GM12865 (cell line): Measurements from ENCODE around the gene DDIT4.
A peak's percentile ranks its signal among the peaks of the same experiment; 100 is the strongest.
"Not testable (repeated sequence)": the region's sequence is repeated elsewhere in the genome, so short reads cannot be mapped to it uniquely, and the experiment has no call there.

Experiments
- DNase-seq: peaks from one replicate; pipeline ENCODE4 v3.0.0; 2010; ENCODE audit warnings: low read depth
- H3K4me3 ChIP-seq: 2 replicates; pipeline ENCODE4 v1.5.1; 2011; ENCODE audit warnings: mild to moderate bottlenecking, low read depth, low read length, control low read depth
- TF ChIP-seq, protein P1 (sequence below): IDR thresholded peaks from 2 replicates; pipeline ENCODE4 v1.5.1; 2011; ENCODE audit warnings: low read length, control low read depth, low read depth, inconsistent platforms; ENCODE audit not compliant: insufficient read depth; ENCODE audit errors: missing control alignments

Gene DDIT4

DNA sequence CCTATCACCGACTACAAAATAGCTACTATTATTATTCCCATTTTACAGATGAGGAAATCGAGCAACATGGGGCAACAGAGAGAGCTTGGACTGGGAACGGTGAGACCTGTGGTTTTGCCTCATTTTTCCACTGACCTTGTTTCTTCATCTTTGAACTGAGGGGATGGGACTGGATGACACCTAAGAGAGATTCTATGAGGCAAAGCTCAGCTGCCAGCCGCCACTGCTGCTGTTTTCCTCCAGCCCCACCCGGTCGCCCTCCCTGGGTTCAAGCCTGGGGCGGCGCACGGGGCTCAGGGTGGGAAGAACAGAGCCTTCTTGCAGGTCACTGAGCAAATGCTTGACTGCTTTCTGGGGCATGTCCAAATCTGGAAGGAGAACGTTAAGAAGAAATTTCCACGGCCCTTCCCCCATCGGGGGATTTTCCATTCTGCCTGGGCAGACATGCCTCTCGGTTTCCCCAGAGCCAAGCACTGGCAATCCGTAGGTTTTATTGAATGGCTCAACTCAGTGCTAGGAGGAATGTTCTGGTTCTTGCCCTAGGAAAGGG is 12.3 kb downstream of the DDIT4 start:
- TF ChIP-seq, protein P1, sequence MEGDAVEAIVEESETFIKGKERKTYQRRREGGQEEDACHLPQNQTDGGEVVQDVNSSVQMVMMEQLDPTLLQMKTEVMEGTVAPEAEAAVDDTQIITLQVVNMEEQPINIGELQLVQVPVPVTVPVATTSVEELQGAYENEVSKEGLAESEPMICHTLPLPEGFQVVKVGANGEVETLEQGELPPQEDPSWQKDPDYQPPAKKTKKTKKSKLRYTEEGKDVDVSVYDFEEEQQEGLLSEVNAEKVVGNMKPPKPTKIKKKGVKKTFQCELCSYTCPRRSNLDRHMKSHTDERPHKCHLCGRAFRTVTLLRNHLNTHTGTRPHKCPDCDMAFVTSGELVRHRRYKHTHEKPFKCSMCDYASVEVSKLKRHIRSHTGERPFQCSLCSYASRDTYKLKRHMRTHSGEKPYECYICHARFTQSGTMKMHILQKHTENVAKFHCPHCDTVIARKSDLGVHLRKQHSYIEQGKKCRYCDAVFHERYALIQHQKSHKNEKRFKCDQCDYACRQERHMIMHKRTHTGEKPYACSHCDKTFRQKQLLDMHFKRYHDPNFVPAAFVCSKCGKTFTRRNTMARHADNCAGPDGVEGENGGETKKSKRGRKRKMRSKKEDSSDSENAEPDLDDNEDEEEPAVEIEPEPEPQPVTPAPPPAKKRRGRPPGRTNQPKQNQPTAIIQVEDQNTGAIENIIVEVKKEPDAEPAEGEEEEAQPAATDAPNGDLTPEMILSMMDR = no peak
- H3K4me3 ChIP-seq = peak overlapping the region; percentile 6; the same call in 1 of the 2 replicates
- peak; percentile 69 for DNase-seq

DNA sequence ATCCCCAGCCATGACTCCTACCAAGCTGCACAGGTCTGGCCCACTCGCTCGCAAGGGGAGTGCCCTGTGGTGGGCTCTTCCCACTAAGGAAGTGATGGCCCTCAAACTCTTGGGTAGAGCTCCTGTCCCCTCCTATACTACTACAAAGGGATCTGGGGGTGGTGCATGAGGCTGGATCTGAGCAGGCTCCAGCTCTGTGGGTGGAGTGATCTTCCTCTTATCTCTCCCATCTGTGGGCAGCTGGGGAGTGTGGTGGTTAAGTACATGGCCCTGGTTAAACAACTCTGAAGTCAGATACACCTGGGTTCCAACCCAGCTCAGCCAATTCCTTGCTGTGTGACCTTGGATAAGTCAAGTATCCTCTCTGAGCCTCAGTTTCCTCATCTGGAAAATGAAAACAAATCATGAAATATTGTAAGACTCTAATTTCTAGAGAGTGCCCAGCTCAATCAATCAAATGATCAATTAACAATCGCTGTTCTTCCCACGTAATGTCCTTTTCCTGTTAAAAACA is 17.4 kb downstream of the DDIT4 start:
- H3K4me3 ChIP-seq = no peak overlapping the region
- no peak for DNase-seq
- TF ChIP-seq, protein P1 = no peak

DNA sequence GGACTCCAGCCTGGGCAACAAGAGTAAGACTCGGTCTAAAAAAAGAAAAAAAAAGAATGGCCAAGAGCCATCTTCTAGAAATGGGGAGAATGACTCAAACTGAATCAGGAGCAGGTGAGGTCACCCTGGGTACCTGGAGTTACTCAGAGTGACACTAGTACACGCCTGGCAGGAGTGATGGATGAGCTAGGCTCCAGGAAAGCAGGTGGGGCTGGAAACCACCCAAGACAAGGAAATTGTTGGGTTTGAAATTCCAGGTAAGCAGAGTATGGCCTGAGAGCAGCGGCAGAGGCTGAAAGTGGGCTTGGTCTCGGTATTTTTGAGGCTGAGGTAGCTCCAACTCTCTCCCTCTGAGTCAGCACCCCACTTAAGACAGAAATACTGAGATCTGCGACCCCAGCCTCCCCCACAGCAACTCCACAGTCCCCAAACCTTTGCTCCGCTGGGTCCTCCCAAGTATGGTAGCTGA is 18.5 kb downstream of the DDIT4 start:
- DNase-seq = peak; percentile 67
- H3K4me3 ChIP-seq = no peak overlapping the region
- TF ChIP-seq, protein P1 = no peak

DNA sequence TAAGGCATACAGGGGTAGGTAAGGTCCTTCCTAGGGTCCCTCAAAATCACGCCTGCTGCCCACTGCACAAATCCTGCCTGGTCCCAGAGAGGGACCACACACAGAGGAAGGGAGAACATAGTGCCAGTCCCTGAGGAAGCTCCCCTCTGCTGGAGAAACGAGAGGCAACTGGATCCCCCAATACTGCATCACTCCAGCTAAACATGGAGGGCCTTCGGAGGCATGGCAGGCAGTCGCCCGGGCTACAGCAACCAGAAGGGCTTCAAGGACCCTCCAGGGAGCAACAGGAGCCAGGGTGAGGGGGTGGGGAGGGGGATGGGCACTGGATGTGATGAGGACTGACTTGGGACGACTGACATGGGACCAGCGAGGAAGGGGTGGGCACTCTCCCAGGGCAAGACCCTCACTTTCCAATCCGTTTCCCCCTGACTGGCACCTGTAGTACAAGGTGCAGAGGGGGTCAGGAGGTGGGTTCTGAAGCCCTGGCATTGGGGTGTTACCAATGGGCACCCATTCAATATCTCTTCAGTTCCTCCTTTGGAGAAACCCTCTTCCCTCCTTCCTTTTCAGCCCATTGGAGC is 21.7 kb downstream of the DDIT4 start:
- DNase-seq = no peak
- TF ChIP-seq, protein P1 = no peak
- peak overlapping the region; percentile 62 for H3K4me3 ChIP-seq

DNA sequence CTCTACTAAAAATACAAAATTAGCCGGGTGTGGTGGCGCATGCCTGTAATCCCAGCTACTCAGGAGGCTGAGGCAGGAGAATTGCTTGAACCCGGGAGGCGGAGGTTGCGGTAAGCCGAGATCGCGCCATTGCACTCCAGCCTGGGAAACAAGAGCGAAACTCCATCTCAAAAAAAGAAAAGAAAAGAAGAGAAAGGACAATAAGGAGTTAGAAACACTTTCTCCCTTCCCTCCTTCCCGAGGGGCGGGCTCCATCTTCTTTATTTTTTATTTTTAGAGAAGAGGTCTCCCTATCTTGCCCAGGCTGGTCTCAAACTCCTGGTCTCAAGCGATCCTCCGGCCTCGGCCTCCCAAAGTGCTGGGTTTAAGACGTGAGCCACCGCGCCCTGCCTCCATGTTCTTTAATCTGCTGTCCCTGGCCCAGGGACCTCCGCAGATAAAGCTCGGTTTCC is 23.1 kb downstream of the DDIT4 start:
- DNase-seq = not testable (repeated sequence)
- H3K4me3 ChIP-seq = peak overlapping the region; percentile 62

DNA sequence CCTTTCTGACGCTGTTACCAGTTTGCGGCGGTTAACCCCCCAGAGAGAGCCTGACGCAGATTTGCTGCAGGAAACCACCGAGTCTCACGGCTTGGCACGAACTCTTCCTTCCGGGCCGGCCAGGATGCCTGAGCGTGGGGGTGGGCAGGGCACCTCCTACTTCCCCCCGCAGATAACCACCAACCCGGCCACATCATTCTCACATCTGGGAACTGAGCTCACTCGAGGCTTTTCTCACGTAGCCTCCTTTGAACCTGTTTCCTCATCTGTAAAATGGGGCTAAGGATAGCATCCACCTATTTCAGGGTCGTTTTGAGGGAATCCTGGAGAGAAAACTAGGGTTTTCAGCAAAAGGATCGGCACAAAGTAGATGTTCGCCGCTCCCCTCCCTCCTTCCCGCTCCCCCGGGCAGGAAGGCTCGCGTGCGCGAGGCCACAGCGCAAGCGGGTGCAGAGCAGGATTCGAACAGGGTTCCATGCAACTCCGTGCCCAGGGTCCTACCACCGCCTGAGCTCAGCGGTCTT is 23.6 kb downstream of the DDIT4 start:
- peak; percentile 99 for DNase-seq
- peak overlapping the region; percentile 62 for H3K4me3 ChIP-seq
- TF ChIP-seq, protein P1 = no peak

DNA sequence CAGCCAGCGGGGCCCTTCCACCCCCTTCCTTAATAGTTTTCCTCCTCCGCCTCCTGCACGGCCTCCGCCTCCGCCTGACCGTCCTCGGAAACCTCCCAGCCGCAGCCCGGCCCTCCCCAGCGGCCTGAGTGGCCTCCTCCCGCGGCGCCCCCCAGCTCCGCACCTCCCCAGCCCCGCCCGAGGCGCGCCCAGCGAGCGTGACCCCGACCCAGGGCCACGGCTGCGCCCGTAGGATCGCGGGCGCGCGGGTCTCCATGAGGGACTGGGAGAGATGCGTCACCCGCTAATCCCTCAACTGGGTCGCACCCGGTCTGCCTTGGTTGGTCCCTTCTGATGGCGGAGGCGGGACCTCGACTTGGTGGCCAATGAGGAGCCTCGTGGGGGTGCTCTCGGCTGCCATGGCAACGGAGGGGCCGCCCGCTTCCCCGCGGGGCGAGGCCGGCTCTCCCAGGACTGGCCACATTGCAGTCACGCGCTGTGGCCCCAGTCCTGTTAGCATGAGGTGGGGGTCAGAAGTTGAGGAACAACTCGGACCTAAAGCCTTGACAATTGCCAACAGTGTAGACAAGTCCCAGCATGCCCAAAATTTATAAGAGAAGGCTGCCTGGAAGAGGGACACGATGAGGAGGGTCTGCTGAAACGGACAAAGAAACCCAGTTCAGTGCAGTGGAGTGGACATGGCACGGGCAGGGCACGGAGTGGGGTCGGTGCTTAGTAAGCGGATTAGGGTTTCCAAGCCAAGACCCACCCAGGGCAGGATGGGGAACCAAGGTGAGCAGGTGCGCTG is 24.3 kb downstream of the DDIT4 start:
- TF ChIP-seq, protein P1 = no peak
- H3K4me3 ChIP-seq = peak overlapping the region; percentile 62
- peak; percentile 99 for DNase-seq
